GM18951 (cell line): ENCODE data around the gene KCNQ1.

Experiments
- POLR2A ChIP-seq: IDR thresholded peaks from 4 replicates; pipeline ENCODE4 v1.6.1; 2011; ENCODE audit warnings: mild to moderate bottlenecking; ENCODE audit not compliant: insufficient read length, insufficient read depth; ENCODE audit errors: extremely low read depth
- in situ Hi-C: fragments of 300-500 bp; cut with MboI; formaldehyde crosslinking; loops from one replicate; pipeline ENCODE4 v1.12.0; 2022; ENCODE audit warnings: low sequenced_read_pairs, mixed read lengths, inconsistent platforms; ENCODE audit not compliant: unreplicated experiment

The KCNQ1 gene

DNA sequence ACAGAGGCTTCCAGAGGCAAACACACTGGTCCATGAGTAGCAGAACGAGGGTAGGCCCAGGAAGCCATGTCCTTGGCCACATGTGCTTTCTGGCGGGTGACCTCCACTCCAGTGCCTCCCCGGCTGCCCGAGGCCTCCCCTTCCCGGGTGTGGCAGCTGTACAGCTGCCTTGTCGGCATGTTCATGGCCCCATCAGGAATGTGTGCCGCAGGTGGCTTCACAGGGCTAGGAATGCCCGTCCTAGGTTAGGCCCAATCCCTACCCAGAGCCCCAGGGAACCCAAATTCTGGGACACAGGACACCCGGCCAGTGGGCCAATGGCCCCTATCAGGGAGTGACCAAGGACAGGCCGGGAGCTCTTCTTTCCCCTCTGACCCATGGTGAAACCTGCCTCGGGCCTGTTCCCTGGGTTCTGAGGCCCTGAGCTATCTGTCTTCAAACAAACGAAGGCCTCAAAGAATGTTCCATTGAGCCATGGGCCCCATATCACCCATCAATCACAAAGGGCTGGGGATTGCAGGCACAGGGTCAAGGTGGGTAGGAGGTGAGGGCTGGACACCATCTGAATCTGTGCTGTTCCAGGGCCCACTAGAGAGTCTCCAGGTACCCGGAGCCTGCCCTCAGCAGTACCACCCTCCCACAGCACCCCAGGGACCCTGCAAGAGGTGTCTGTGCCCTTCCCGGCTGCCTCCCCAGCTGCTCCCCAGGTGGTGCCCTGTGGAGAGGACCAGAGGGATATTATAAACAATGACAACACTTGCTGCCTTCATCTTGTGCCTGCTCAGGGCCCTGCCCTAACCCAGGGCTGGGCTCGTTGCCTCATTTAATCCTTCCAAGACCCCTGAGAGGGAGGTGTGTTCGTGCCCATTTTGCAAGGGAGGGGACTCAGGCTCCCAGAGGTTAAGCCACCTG is 444.8 kb downstream of the KCNQ1 start:
- in situ Hi-C loops, result loop anchor here (5.0 to 25.0 kb wide), 2 partner anchors 357 to 452 kb away; partner anchors contain the start of genes KCNQ1 and TRPM5

DNA sequence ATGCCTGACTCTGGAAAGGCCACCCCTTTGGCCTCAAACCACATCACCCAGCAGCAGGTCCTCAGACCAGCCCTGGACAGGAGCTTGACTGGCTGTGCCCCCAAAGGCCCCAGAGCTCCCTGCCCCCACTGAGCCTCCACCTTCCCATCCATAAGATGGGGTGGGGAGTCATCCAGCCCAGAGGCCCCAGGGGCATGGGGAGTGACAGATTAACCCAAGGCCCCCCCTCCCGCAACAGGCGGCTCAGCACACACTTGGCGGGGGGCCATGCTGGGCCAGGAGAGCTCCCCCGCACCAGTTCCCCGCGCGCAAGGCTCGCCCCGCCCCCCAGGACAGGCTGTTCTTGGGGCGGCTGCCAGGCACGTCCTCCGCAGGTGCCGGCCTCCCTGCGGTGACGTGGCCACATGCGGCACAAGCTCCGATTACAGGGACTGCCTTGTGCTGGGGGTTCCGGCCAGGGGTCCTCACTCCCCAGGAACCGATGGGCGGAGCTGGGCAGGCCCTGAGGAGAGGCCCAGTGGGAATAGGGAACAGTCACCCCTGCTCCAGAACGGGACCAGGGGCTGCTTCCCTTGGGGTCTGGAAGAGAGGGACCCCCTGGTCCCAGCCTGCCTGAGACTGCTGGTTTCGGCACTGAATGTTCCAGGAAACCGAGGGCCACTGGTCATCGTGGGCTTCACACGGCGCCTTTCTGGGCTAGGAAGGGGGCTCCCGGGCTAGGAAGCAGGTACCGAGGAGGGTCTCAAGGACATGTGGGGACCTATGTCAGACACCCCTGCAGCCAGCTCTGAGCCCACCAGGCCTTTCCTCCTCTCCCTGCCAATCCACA is 445.9 kb downstream of the KCNQ1 start:
- in situ Hi-C loops, result loop anchor here (25.0 kb wide), 1 partner anchor 453 kb away; the partner anchor contains the start of genes KCNQ1 and TRPM5
- no peak for TF ChIP-seq POLR2A

More for the DNA sequence above, 444.8 kb downstream of the KCNQ1 start:
- no peak for TF ChIP-seq POLR2A

DNA sequence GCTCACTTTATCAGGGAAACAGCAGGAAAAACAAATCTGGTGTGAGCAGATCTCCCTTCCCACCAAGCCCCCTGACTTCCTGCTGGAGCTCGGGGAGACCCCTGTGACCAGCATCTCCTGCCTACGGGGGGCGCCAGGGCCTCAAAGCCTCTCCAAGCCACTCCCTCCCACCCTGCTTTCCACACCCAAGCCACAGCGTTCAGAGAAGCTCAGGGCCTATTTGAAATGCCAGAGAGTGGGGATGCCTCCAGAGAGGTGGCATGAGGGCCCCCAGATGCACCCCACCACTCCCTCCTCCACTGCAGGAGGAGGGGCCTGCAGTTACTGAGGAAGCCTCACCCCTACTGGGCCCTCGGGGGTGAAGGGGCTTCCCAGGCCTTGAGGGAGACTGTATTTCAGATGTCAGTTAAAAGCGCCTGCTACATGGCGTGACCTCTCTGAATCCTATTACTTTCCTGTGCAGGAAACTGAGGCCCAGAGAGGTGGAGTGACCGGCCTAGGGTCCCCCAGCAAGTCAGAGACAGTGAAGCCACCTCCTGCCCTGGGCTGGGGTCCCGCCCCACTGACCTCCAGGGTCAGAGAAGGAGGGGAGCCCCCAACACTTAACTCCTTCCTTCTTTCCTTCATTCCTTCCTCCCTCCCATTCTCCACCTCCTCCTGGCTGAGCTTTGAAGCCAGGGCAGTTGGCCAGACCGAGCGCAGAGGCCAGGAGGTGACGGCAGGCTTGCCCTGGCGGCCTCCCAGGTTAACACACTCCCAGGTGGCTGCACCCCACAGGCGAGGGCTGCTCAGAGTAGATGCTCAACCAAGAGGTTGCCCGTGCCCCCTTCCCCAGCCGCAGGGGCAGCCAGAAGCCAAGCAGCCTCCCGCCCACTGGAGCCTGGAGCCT is 446.8 kb downstream of the KCNQ1 start:
- no peak for TF ChIP-seq POLR2A
- in situ Hi-C loops, result loop anchor here (25.0 kb wide), 1 partner anchor 454 kb away; the partner anchor contains the start of genes KCNQ1 and TRPM5

DNA sequence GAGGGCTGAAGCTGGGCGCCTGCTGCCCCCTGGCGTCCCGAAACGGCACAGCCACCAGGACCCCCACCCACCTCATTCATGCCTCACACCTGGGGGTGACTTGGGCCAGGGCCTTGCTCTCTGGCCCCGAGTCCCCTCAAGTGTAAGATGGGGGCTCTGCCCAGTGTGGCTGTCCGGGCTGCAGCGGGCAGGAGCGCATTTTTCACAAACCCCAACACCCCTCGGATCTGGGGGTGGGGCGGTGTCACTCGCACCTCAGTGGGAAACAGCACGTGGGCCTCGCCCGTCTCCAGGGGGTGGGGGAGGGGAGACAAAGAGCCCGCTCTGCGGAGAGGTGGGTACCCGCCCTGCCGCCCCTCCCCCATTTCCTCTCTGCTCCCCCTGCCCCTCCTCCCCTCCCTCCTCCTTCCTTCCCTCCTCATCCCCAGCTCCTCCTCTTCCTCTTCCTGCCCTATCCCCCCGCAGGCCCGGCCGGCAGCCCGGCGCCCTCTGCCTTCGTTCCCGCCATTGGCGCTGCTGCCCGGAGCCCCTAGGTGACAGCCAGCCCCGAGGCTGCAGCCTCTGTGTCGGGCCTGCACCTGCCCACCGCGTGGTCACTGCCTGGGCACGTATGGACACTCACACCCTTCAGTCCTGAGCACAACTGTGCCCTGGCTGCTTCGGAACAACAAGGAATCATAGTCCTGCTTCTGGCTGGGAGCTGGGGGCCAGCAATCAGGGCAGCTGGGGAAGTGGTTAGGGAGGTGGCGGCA is 447.6 kb downstream of the KCNQ1 start:
- TF ChIP-seq POLR2A, result peak; percentile 48
- in situ Hi-C loops, result loop anchor here (25.0 kb wide), 1 partner anchor 455 kb away; the partner anchor contains the start of genes KCNQ1 and TRPM5

DNA sequence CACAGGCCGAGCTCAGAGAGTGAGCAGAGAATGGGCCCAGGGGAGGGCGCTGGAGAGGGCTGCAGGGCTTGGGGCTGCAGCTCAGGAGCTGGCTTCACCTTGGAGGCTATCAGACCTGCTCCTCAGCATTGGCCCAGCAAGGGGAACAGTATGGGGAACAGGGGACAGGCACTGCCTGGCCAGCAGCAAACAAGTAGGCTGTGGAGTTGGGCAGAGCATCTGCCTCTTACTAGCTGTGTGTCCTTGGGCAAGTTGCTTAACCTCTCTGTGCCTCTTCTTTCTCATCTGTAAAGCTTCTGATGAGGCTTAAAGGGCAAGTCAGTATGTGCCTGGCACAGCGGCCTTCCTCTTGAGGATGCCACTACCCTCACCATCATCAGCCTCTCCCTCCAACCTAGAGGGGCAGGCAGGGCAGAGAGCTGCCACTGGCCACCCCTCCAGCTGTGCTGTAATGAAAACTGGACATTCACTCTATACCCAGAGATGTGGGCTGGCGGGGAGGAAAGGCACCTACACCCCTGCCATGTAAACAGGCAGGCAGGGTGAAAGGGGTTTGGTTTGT is 448.2 kb downstream of the KCNQ1 start:
- in situ Hi-C loops, result loop anchor here (25.0 kb wide), 1 partner anchor 456 kb away; the partner anchor contains the start of genes KCNQ1 and TRPM5
- TF ChIP-seq POLR2A, result no peak

DNA sequence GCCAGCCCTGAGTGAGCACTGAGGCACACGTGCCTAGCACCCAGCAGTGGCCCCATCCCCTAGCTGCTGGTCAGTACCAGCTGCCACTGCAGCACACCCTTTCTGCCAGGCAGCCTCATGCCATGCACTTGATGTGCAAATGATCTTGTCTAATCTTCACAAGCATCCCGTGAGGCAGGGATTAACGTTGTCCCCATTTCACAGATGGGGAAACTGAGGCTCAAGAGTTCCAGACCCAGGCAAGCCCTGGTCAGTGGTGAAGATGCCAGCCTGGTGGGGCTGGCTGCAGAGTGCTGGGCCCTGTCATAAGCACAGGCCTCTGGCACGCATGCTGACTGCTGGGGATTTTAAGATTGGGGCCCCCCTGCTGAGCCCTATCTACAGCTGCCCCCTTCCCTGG is 449.1 kb downstream of the KCNQ1 start:
- TF ChIP-seq POLR2A, result no peak
- in situ Hi-C loops, result loop anchor here (25.0 kb wide), 1 partner anchor 457 kb away; the partner anchor contains the start of genes KCNQ1 and TRPM5

DNA sequence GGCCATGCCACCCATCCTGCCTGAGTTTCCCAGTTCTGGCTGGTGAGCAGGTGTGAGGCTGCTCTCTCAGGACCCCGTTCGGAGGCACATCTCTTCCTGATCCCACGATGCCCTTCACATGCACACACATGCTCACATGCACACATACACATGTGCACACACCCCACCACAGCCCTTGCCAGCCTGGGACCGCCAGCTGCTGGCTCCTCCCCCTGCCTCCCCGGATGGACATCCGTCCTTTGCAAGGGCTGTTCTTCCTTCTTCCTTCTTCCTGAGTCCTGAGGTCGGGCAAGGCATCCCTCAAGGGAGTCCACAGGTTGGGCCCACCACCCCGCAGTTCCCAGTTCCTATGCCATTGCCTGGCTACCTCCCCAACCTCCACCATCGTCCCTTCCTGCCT is 451.2 kb downstream of the KCNQ1 start:
- TF ChIP-seq POLR2A, result no peak
- in situ Hi-C loops, result loop anchor here (25.0 kb wide), 1 partner anchor 459 kb away; the partner anchor contains the start of genes KCNQ1 and TRPM5

DNA sequence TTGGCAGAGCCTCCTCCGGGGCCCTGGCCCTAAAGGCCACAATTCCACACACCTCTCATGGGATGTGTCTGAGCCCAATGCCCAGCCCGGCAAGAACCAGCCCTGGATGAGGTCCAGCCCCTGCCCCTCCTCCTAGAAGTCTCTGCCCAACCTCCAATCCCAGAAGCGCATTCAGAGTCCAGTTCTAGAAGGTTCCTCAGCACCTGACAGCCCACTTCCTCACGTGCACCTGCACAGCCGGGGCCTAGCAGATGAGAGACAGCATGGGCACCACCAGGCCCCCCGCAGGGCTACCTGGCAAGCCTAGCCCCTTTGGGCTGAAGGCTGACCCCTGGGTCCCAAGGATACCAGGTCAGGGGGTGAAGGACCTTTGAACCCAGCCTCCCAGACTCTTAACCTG is 452.2 kb downstream of the KCNQ1 start:
- in situ Hi-C loops, result loop anchor here (25.0 kb wide), 1 partner anchor 460 kb away; the partner anchor contains the start of genes KCNQ1 and TRPM5
- no peak for TF ChIP-seq POLR2A

DNA sequence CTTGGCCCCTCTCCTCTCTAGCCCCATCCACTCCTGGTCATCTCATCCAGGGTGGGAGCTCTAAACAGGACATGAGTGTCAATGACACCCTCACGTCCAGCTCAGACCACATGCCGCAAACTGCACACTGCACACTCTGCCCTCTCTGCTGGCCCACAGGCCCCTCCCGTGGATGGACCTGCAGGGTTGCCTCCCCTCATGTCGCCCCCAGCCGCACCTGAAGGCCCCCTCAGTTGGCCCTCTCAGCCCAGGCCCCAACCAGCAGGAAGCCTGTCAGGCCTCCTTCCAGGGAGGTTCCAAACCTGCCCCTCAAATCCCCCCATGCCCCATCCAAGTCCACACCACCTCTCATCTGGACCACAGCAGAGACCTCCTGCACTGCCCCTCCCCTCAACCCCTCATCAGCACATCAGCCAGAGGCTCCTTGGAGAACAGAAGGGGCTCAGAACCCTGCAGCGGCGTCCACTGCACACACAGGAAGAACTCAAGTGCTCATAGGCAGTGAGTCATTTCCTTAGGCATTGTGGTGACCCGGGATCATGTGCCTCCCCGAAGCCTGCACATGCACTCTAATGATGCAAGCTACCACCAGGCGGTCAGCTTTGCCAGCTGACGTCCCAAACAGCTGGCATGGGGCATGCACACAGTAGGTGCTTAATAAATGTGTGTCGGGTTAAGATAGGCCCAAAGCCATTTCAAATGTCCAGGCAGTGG is 453.7 kb downstream of the KCNQ1 start:
- in situ Hi-C loops, result loop anchor here (25.0 kb wide), 1 partner anchor 461 kb away; the partner anchor contains the start of genes KCNQ1 and TRPM5
- TF ChIP-seq POLR2A, result no peak
